ENCODE data around the gene ERBIN.
"Not testable (repeated sequence)": the region's sequence is repeated elsewhere in the genome, so short reads cannot be mapped to it uniquely, and the experiment has no call there.

ERBIN gene

GRCh38 chr5:66010476-66010875 lies 84.1 kb downstream of the ERBIN start:
- DNase-seq = peak; percentile 8

GRCh38 chr5:66012271-66012670 lies 85.9 kb downstream of the ERBIN start:
- DNase-seq = no peak

- DNase-seq = no peak
These were observed 87.0 kb downstream of the ERBIN start for GRCh38 chr5:66013397-66013796.

- no peak for DNase-seq
These were observed 87.5 kb downstream of the ERBIN start for GRCh38 chr5:66013906-66014305.

- no peak for DNase-seq
These were observed 89.0 kb downstream of the ERBIN start for GRCh38 chr5:66015196-66015960.

GRCh38 chr5:66021585-66021984 lies 95.2 kb downstream of the ERBIN start:
- no peak for DNase-seq

GRCh38 chr5:66039296-66039695 lies 112.9 kb downstream of the ERBIN start:
- DNase-seq = no peak

- DNase-seq = no peak
These were observed 113.3 kb downstream of the ERBIN start for GRCh38 chr5:66039701-66040100.

- DNase-seq = no peak
These were observed 115.3 kb downstream of the ERBIN start for GRCh38 chr5:66041627-66042026.

- no peak for DNase-seq
These were observed 130.9 kb downstream of the ERBIN start for GRCh38 chr5:66057239-66057638.

GRCh38 chr5:66061320-66061719 lies 134.9 kb downstream of the ERBIN start:
- not testable (repeated sequence) for DNase-seq

GRCh38 chr5:66063061-66063460 lies 136.7 kb downstream of the ERBIN start:
- DNase-seq = not testable (repeated sequence)

GRCh38 chr5:66066826-66067225 lies 140.5 kb downstream of the ERBIN start:
- DNase-seq = no peak

GRCh38 chr5:66072031-66072430 lies 145.7 kb downstream of the ERBIN start:
- DNase-seq = no peak

GRCh38 chr5:66074901-66075300 lies 148.5 kb downstream of the ERBIN start:
- DNase-seq = no peak

GRCh38 chr5:66080664-66081063 lies 154.3 kb downstream of the ERBIN start:
- DNase-seq = no peak

GRCh38 chr5:66089384-66089783 lies 163.0 kb downstream of the ERBIN start:
- no peak for DNase-seq

- DNase-seq = no peak
These were observed 174.5 kb downstream of the ERBIN start for GRCh38 chr5:66100851-66101250.

GRCh38 chr5:66113160-66113559 lies 186.8 kb downstream of the ERBIN start:
- no peak for DNase-seq

- DNase-seq = no peak
These were observed 191.9 kb downstream of the ERBIN start for GRCh38 chr5:66118304-66118703.

GRCh38 chr5:66122379-66123034 lies 196.1 kb downstream of the ERBIN start:
- DNase-seq = no peak

GRCh38 chr5:66129144-66129543 lies 202.8 kb downstream of the ERBIN start:
- no peak for DNase-seq

GRCh38 chr5:66130493-66130892 lies 204.1 kb downstream of the ERBIN start:
- no peak for DNase-seq

Data from CD4-positive, alpha-beta T cell treated with Interleukin-21 for 1 hour (primary cell).